ENCODE results near the gene IGFBP1.

IGFBP1 gene

GRCh38 chr7:45891462-45892402 lies 3.4 kb downstream of the IGFBP1 start:
- H3F3A ChIP-seq (ENCODE audit: insufficient read depth), result no peaks in the 10 kb centered on the region
- TF ChIP-seq EZH2phosphoT487 (conservative IDR thresholded peaks at IDR 0.05; ENCODE audit: low read length) (no peak), CTCF (IDR thresholded peaks at IDR 0.05; ENCODE audit: insufficient read depth, low read length, poor library complexity, severe bottlenecking) (no peak)

GRCh38 chr7:45892407-45893035 lies 4.2 kb downstream of the IGFBP1 start:
- H3K9ac ChIP-seq (ENCODE audit: low read length), result no peak overlapping the region
- H2AFZ ChIP-seq (ENCODE audit: low read depth, low read length, severe bottlenecking), result no peak overlapping the region
- H3K27me3 ChIP-seq (ENCODE audit: low read length), result no peaks in the 10 kb centered on the region
- H3K4me3 ChIP-seq (ENCODE audit: insufficient read depth, low read length, poor library complexity, severe bottlenecking), result no peak overlapping the region
- no peaks in the 10 kb centered on the region for H3K9me3 ChIP-seq (ENCODE audit: insufficient read depth, low read length)
- H3K9me2 ChIP-seq (replicated peaks; ENCODE audit: insufficient read depth, low read length), result no peaks in the 10 kb centered on the region; the same call in 1 of the 2 replicates
- H3K27ac ChIP-seq (ENCODE audit: low read depth, low read length), result no peak overlapping the region
- TF ChIP-seq CTCF (IDR thresholded peaks at IDR 0.05; ENCODE audit: insufficient read depth, low read length, poor library complexity, severe bottlenecking), result no peak
- TF ChIP-seq EZH2phosphoT487 (conservative IDR thresholded peaks at IDR 0.05; ENCODE audit: low read length), result no peak
- no peaks in the 10 kb centered on the region for H3K79me2 ChIP-seq (ENCODE audit: insufficient read depth, low read length)
- no peaks in the 10 kb centered on the region for H3F3A ChIP-seq (ENCODE audit: insufficient read depth)
- H3K4me2 ChIP-seq (ENCODE audit: low read depth, low read length, poor library complexity, severe bottlenecking), result no peak overlapping the region
- no peaks in the 10 kb centered on the region for H4K20me1 ChIP-seq (ENCODE audit: low read depth, low read length)
- H3K36me3 ChIP-seq (ENCODE audit: low read length), result no peaks in the 10 kb centered on the region

More at GRCh38 chr7:45891462-45892402, 3.4 kb downstream of the IGFBP1 start:
- Histone ChIP-seq H3K27me3 (ENCODE audit: low read length) (no peaks in the 10 kb centered on the region), H3K4me3 (ENCODE audit: insufficient read depth, low read length, poor library complexity, severe bottlenecking) (no peak overlapping the region), H3K9me3 (ENCODE audit: insufficient read depth, low read length) (no peaks in the 10 kb centered on the region), H4K20me1 (ENCODE audit: low read depth, low read length) (no peaks in the 10 kb centered on the region), H3K79me2 (ENCODE audit: insufficient read depth, low read length) (no peaks in the 10 kb centered on the region), H3K4me2 (ENCODE audit: low read depth, low read length, poor library complexity, severe bottlenecking) (no peak overlapping the region), H3K27ac (ENCODE audit: low read depth, low read length) (no peak overlapping the region), H3K9ac (ENCODE audit: low read length) (no peak overlapping the region), H2AFZ (ENCODE audit: low read depth, low read length, severe bottlenecking) (no peak overlapping the region), H3K9me2 (replicated peaks; ENCODE audit: insufficient read depth, low read length) (no peaks in the 10 kb centered on the region; the same call in 1 of the 2 replicates), H3K36me3 (ENCODE audit: low read length) (no peaks in the 10 kb centered on the region)

- Histone ChIP-seq H3K9me3 (ENCODE audit: insufficient read depth, low read length) (no peaks in the 10 kb centered on the region), H4K20me1 (ENCODE audit: low read depth, low read length) (no peaks in the 10 kb centered on the region), H3K36me3 (ENCODE audit: low read length) (no peaks in the 10 kb centered on the region), H3K4me2 (ENCODE audit: low read depth, low read length, poor library complexity, severe bottlenecking) (no peak overlapping the region), H3K4me3 (ENCODE audit: insufficient read depth, low read length, poor library complexity, severe bottlenecking) (no peak overlapping the region), H2AFZ (ENCODE audit: low read depth, low read length, severe bottlenecking) (no peak overlapping the region), H3F3A (ENCODE audit: insufficient read depth) (no peaks in the 10 kb centered on the region), H3K9ac (ENCODE audit: low read length) (no peak overlapping the region), H3K9me2 (replicated peaks; ENCODE audit: insufficient read depth, low read length) (no peaks in the 10 kb centered on the region; the same call in 1 of the 2 replicates), H3K27me3 (ENCODE audit: low read length) (no peaks in the 10 kb centered on the region), H3K79me2 (ENCODE audit: insufficient read depth, low read length) (no peaks in the 10 kb centered on the region), H3K27ac (ENCODE audit: low read depth, low read length) (no peak overlapping the region)
- TF ChIP-seq EZH2phosphoT487 (conservative IDR thresholded peaks at IDR 0.05; ENCODE audit: low read length), result no peak
- TF ChIP-seq CTCF (IDR thresholded peaks at IDR 0.05; ENCODE audit: insufficient read depth, low read length, poor library complexity, severe bottlenecking), result no peak
Measured at GRCh38 chr7:45893374-45893995, 5.2 kb downstream of the IGFBP1 start.

Data from SU-DHL-6 (cell line).